Neuron (in vitro differentiated cells): ENCODE data around the gene ARFRP1.

ENCODE experiments used
- H2AFZ ChIP-seq: one replicate; pipeline ENCODE4 v1.6.1; 2013; ENCODE audit warnings: low read depth, mild to moderate bottlenecking, inconsistent platforms, low read length, moderate library complexity
- H3K27me3 ChIP-seq: one replicate; pipeline ENCODE4 v1.6.1; 2013; ENCODE audit warnings: low read length; ENCODE audit not compliant: insufficient read depth
- H3K36me3 ChIP-seq: one replicate; pipeline ENCODE4 v1.6.1; 2013; ENCODE audit warnings: low read length; ENCODE audit not compliant: insufficient read depth
- H3K4me1 ChIP-seq: one replicate; pipeline ENCODE4 v1.6.1; 2013; ENCODE audit warnings: low read length; ENCODE audit not compliant: insufficient read depth
- H3K4me3 ChIP-seq: 2 replicates; pipeline ENCODE4 v1.5.1; 2013; ENCODE audit warnings: mild to moderate bottlenecking, low read length, moderate library complexity
- H3K9me3 ChIP-seq: one replicate; pipeline ENCODE4 v1.6.1; 2013; ENCODE audit warnings: low read length

The ARFRP1 gene

DNA sequence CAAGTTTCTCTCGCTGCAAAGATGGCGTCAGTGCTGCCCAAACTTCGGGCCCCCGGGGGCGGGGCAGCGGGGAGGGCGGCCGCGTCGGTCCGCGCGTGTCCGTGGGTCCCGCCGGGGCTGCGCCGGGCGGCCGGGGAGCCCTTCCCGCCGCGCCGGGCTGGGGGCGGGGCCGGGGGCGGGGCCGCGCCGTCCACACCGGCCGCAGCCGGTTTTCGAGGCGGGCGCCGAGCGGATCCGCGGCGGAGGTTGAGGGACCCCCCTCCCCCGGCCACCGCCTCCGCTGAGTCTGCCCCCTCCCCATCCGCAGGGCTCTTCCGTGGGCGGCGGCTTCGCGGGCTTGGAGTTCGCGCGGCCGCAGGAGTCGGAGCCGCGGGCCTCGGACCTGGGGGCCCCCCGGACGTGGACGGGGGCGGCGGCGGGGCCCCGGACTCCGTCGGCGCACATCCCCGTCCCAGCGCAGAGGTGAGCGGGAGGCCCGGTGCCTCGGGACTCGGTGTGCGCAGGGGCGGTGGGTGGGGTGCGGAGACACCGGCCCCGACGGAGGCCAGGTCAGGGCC is 32.4 kb upstream of the ARFRP1 start:
- Histone ChIP-seq H3K4me3 (peak overlapping the region; percentile 81), H3K4me1 (peaks cover 17% of the 10 kb centered on the region), H3K27me3 (no peaks in the 10 kb centered on the region), H3K36me3 (peaks cover 39% of the 10 kb centered on the region), H2AFZ (no peak overlapping the region), H3K9me3 (no peaks in the 10 kb centered on the region)

DNA sequence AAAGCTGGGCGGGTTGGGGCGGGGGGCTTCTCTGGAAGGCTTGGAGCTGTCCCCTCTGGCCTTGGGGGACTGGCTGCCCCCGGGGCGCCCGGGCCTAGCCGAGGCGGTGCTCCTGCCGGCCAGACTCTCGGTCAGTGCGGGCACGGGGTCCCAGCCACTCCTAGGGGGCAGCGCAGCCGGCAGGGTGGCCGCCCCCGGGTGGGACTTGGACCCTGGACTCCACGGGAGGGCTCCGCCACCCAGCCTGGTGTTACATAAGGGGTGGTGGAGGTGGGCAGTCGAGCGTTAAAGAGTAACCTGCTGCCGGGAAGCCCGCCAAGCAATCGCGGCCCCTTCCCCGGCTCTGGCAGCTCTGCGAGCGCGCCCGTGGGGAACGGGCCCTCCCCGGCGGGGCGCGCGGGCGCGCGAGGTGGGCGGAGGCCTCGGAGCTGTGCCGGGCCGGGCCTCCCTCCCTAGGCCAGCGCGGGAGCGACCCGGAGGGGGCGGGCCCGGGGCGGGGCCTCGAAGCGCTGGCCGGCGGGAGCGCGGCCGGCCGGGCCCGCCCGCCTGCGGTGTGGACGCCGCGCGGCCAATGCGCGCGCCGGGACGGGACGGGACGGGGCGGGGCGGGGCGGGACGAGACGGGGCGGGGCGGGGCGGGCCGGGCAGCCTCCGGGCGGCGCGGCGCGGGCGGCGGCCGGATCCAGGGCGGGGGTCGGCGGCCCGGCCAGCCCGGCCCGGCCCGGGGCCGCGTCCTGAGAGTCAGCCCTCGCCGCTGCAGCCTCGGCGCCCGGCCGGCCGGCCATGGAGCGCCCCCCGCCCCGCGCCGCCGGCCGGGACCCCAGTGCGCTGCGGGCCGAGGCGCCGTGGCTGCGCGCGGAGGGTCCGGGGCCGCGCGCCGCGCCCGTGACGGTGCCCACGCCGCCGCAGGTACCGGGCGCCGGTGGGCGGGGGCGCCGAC is 31.6 kb upstream of the ARFRP1 start, which contains the start of gene SLC2A4RG:
Gene SLC2A4RG, plus strand, starts transcription at position 647 of the 940 bp plus-strand sequence. Its CDS starts 137 bp downstream, at position 784.
- peak within 1 kb of the TSS; percentile 65 for H2AFZ ChIP-seq
- H3K9me3 ChIP-seq, result no peaks in the 10 kb centered on the region
- peak within 1 kb of the TSS; percentile 81 for H3K4me3 ChIP-seq
- H3K36me3 ChIP-seq, result peaks cover 44% of the 10 kb centered on the region
- no peaks in the 10 kb centered on the region for H3K27me3 ChIP-seq
- peaks cover 17% of the 10 kb centered on the region for H3K4me1 ChIP-seq

DNA sequence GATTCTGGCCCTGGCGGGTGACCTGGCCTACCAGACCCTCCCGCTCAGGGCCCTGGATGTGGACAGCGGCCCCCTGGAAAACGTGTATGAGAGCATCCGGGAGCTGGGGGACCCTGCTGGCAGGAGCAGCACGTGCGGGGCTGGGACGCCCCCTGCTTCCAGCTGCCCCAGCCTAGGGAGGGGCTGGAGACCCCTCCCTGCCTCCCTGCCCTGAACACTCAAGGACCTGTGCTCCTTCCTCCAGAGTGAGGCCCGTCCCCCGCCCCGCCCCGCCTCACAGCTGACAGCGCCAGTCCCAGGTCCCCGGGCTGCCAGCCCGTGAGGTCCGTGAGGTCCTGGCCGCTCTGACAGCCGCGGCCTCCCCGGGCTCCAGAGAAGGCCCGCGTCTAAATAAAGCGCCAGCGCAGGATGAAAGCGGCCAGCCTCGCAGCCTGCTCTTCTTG is 30.9 kb upstream of the ARFRP1 start:
- H3K4me3 ChIP-seq, result peak overlapping the region; percentile 56
- H3K27me3 ChIP-seq, result no peaks in the 10 kb centered on the region
- peaks cover 44% of the 10 kb centered on the region for H3K36me3 ChIP-seq

DNA sequence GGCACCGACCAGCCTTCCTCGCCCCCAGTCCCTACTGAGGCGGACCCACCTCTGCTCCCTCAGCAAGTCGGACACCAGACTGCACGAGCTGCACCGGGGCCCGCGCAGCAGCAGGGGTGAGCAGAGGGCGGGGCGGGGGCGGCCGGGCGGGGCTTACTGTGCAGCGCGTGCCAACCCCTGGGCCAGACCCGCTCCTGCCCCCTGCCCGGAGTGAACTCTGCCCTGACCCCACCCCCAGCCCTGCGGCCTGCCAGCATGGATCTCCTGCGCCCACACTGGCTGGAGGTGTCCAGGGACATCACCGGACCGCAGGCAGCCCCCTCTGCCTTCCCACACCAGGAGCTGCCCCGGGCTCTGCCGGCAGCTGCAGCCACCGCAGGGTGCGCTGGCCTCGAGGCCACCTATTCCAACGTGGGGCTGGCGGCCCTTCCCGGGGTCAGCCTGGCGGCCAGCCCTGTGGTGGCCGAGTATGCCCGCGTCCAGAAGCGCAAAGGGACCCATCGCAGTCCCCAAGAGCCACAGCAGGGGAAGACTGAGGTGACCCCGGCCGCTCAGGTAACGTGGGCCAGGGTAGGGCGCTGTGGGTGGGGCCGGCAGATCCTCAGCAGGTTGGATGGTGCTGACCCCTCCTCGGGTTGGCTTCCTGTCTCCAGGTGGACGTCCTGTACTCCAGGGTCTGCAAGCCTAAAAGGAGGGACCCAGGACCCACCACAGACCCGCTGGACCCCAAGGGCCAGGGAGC is 30.3 kb upstream of the ARFRP1 start:
- Histone ChIP-seq H3K9me3 (no peaks in the 10 kb centered on the region), H3K27me3 (no peaks in the 10 kb centered on the region), H3K4me1 (peaks cover 17% of the 10 kb centered on the region), H3K36me3 (peaks cover 44% of the 10 kb centered on the region), H3K4me3 (peak overlapping the region; percentile 56), H2AFZ (no peak overlapping the region)

More for the DNA sequence above, 30.9 kb upstream of the ARFRP1 start:
- H3K4me1 ChIP-seq, result peaks cover 17% of the 10 kb centered on the region
- peak overlapping the region; percentile 65 for H2AFZ ChIP-seq
- no peaks in the 10 kb centered on the region for H3K9me3 ChIP-seq

DNA sequence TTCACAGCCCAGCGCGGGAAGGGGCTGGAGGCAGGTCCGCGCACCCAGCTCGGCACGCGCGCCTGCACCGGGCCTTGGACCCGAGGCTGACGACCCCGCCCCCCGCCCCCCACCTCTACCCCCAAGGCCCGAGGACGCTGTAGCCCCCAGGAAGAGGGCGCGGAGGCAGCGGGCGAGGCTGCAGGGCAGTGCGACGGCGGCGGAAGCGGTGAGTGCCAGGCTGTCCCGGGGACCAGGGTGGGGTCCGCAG is 29.8 kb upstream of the ARFRP1 start:
- no peak overlapping the region for H2AFZ ChIP-seq
- H3K9me3 ChIP-seq, result no peaks in the 10 kb centered on the region
- peaks cover 40% of the 10 kb centered on the region for H3K36me3 ChIP-seq
- H3K4me3 ChIP-seq, result no peak overlapping the region
- no peaks in the 10 kb centered on the region for H3K27me3 ChIP-seq
- peaks cover 17% of the 10 kb centered on the region for H3K4me1 ChIP-seq

DNA sequence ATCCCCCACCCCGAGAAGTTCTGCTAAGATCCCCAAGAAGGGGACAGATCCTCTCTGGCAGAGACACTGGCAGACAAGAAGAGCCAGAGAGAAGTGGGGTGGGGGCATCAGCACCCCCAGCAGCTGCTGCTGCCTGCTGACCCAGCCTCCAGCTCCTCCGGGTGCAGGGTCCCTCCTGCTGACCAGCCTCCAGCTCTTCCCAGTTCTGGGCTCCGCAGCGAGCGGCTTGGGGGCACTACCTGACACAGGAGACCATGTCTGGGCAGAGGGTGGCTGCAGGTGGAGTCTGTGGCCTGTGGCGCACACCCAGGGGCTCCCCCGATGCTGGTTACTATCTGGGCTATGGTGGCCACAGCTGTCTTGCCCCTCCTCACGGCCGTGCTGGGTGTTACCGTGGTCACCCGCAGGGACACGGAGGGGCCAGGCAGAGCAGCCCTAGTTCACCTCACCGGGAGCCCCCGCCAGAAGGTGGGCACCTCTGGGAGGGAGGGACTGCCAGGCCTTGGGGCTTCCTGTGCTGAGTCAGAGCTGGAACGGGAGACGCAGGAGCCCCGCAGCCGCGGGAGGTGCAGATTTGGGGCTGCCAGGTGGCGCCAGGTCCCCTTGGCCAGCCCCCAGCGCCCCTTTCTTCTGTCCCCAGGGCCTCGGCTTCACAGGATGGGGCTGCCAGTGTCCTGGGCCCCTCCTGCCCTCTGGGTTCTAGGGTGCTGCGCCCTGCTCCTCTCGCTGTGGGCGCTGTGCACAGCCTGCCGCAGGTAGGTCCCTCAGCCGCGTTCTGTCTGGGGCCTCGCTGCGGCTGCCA is 29.3 kb upstream of the ARFRP1 start:
- Histone ChIP-seq H2AFZ (no peak overlapping the region), H3K4me3 (no peak overlapping the region), H3K9me3 (no peaks in the 10 kb centered on the region), H3K27me3 (no peaks in the 10 kb centered on the region), H3K4me1 (peaks cover 17% of the 10 kb centered on the region), H3K36me3 (peaks cover 35% of the 10 kb centered on the region)

DNA sequence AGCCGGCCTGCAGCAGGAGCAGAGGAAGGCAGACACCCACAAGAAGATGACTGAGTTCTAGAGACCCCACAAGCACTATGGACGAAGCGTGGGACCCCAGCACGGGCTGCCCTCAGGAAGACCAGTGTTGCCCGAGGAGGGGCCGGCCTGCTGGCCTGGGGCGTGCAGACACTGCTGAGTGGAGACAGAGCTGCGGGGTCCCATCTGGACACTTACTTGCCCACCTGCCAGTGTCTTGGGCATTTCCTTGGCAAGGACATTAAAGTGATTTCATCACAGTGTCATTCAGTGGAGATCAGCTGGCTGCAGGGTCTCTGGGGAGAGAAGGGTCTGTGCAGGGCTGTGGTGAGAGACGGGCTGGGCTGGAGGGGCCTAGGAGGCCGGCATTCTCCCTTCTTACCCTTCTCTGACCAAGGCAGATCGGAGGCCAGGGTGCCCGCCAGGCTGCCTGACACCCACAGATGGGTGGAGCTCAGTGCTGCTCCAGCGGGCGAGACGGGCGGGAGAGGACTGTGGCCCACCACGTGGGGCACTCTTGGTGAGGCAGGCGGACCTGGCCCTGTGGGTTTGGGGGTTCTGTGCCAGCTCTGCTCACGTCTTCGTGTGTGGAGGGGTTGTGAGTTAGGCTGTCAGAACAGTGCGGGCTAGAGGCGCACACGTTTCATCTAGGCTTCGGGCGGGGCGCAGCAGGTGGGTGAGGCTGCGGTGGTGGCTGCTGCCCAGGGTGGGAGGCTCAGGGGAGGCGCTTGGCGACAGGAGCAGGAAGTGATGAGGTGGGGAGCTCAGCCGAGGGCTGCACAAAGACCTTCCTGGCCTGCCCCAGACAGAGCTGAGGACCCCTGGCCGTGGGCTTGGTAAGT is 28.3 kb upstream of the ARFRP1 start, which contains the start of gene LIME1:
Gene LIME1, plus strand, starts transcription at position 806 of the 860 bp plus-strand sequence. CDS start 886 bp downstream, outside the sequence.
- no peak within 1 kb of the TSS for H3K4me3 ChIP-seq
- no peaks in the 10 kb centered on the region for H3K27me3 ChIP-seq
- H2AFZ ChIP-seq, result no peak within 1 kb of the TSS
- H3K36me3 ChIP-seq, result peaks cover 26% of the 10 kb centered on the region
- no peaks in the 10 kb centered on the region for H3K9me3 ChIP-seq
- peaks cover 8% of the 10 kb centered on the region for H3K4me1 ChIP-seq

DNA sequence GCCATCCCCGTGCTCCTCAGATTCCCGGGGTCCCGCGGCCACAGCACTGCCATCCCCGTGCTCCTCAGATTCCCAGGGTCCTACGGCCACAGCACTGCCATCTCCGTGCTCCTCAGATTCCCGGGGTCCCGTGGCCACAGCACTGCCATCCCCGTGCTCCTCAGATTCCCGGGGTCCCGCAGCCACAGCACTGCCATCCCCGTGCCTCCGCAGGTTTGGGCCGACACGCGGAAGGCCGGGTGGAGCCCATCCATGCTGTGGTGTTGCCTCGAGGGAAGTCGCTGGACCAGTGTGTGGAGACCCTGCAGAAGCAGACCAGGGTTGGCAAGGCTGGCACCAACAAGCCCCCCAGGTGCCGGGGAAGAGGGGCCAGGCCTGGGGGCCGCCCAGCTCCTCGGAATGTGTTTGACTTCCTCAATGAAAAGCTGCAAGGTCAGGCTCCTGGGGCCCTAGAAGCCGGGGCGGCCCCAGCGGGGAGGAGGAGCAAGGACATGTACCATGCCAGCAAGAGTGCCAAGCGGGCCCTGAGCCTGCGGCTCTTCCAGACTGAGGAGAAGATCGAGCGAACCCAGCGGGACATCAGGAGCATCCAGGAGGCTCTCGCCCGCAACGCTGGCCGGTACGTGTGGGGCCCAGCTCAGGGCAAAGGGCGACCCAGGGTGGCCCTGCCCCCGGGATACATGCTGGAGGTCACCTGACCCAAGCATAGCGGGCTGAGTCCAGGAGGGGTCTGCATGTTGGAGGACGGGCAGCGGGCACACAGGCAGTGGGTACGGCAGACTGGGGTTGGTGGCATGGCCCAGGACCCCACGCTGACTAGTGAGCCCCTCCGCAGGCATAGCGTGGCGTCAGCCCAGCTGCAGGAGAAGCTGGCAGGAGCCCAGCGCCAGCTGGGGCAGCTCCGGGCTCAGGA is 27.4 kb upstream of the ARFRP1 start:
- Histone ChIP-seq H2AFZ (no peak overlapping the region), H3K36me3 (peaks cover 31% of the 10 kb centered on the region), H3K4me3 (no peak overlapping the region), H3K9me3 (no peaks in the 10 kb centered on the region), H3K4me1 (peaks cover 8% of the 10 kb centered on the region), H3K27me3 (no peaks in the 10 kb centered on the region)

DNA sequence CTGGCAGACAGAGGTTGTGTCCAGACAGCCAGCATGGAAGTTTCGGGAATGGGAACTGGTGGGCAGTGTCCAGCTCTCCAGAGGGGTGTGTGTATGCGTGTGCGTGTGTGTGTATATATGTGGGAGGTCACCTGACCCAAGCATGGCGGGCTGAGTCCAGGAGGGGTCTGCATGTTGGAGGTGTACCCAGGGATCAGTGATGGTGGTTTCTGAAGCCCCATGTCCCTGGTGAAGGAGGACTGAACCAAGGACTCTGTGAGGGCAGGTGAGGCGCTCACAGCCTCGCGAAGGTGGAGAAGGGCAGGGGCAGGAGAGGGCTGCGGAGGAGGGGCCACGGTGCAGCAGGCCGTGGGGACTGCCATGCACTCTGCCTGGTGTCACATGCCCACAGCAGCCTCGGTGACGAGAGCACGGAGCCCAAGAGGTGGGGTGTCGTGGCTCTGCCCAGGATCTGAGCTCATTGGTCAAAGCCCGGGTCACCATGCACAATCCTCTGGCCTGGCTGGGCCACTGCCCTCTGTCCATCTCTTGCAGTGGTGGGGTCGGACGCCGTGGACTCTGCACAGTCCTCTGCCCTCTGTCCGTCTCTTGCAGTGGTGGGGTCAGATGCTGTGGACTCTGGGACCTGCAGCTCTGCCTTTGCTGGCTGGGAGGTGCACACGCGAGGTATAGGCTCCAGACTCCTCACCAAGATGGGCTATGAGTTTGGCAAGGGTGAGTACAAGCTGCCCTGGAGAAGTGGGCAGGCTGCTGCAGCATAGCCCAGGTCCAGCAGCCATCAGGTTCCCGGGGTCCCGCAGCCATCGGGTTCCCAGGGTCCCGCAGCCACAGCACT is 26.6 kb upstream of the ARFRP1 start:
- H3K4me3 ChIP-seq, result no peak overlapping the region
- peaks cover 8% of the 10 kb centered on the region for H3K4me1 ChIP-seq
- H3K9me3 ChIP-seq, result no peaks in the 10 kb centered on the region
- H3K36me3 ChIP-seq, result peaks cover 31% of the 10 kb centered on the region
- H2AFZ ChIP-seq, result no peak overlapping the region
- H3K27me3 ChIP-seq, result no peaks in the 10 kb centered on the region

DNA sequence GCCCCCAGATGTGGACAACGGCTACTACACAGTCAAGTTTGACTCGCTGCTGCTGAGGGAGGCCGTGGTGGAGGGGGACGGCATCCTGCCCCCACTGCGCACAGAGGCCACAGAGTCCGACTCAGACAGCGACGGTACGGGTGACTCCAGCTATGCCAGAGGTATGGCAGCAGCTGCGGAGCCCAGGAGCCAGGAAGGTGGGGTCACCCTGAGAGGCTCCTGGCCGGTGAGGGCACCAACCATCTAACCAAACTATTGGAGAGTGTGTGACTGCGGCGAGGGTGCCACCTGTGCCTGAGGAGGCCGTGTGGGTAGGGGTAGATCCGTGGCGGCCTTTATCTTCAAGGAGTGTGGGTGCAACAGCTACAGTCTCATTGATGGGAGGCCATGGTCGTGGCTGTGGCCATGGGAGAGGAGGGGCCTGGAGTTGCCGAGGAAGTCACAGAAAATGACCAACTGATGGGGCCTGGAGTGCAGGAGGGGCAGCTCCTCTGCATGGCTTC is 25.9 kb upstream of the ARFRP1 start:
- Histone ChIP-seq H3K36me3 (peaks cover 31% of the 10 kb centered on the region), H2AFZ (no peak overlapping the region), H3K9me3 (no peaks in the 10 kb centered on the region), H3K4me1 (peaks cover 6% of the 10 kb centered on the region), H3K4me3 (no peak overlapping the region), H3K27me3 (no peaks in the 10 kb centered on the region)
